HEK293T (cell line): ENCODE measurements around the gene CFD.
"Not testable (repeated sequence)": the region's sequence is repeated elsewhere in the genome, so short reads cannot be mapped to it uniquely, and the experiment has no call there.

Experiments used
- FOXM1 ChIP-seq: fragments of 450-650 bp; IDR thresholded peaks from 2 replicates; pipeline ENCODE4 v1.6.1; 2017; ENCODE audit warnings: mild to moderate bottlenecking, borderline replicate concordance
- TARDBP ChIP-seq: fragments of 450-650 bp; IDR thresholded peaks from 2 replicates; pipeline ENCODE4 v1.6.1; 2016

- TF ChIP-seq FOXM1, TARDBP: not testable (repeated sequence)
Observed at GRCh38 chr19:849195-849594, 10.3 kb upstream of the CFD start.
